H1 (cell line): ENCODE measurements around the gene FAM83C. TPM values are rescaled to one million over a fixed set of nuclear protein-coding genes. Genes with fewer than 3 reads are reported as not detected.
A peak's percentile ranks its signal among the peaks of the same experiment; 100 is the strongest.
"Not testable (repeated sequence)": the region's sequence is repeated elsewhere in the genome, so short reads cannot be mapped to it uniquely, and the experiment has no call there.

ENCODE experiments used
- CTCF ChIA-PET: fragments of 300-600 bp; sonication (Branson Sonifier 250); formaldehyde crosslinking; loops from one replicate; lab custom pipeline; 2021; ENCODE audit not compliant: partially characterized antibody; lab: Charles Lee
- POLR2A ChIA-PET: fragments of 300-600 bp; sonication (Branson Sonifier 250); formaldehyde crosslinking; loops from one replicate; lab custom pipeline; 2021; ENCODE audit warnings: inconsistent platforms; ENCODE audit not compliant: partially characterized antibody; lab: Charles Lee
- DNase-seq, 2 experiments: peaks; one replicate each; pipeline versions ENCODE4 v3.0.0 to v3.0.0-alpha.2; 2010 to 2022; ENCODE audit warnings: low spot score in 2 of 2, low read depth in 1 of 2, mixed read lengths in 1 of 2
- FAIRE-seq: peaks from 2 replicates; lab custom pipeline; 2011; peaks lifted over from hg19 to GRCh38; lab: Jason Lieb, UNC
- H2AFZ ChIP-seq: 2 replicates; pipeline ENCODE4 v1.8.1; 2012; ENCODE audit warnings: low read length, inconsistent platforms
- H2AK5ac ChIP-seq: 2 replicates; pipeline ENCODE4 v1.6.1; 2013; ENCODE audit warnings: low read depth, low read length
- H2BK120ac ChIP-seq: replicated peaks from 2 replicates; pipeline ENCODE3; 2013; ENCODE audit warnings: low read depth, low read length, inconsistent platforms
- H2BK12ac ChIP-seq: 2 replicates; pipeline ENCODE4 v1.6.1; 2013; ENCODE audit warnings: low read depth, low read length
- H2BK15ac ChIP-seq: 2 replicates; pipeline ENCODE4 v1.6.1; 2013; ENCODE audit warnings: low read length
- H2BK20ac ChIP-seq: 2 replicates; pipeline ENCODE4 v1.6.1; 2013; ENCODE audit warnings: low read length
- H2BK5ac ChIP-seq: 2 replicates; pipeline ENCODE4 v1.6.1; 2013; ENCODE audit warnings: low read depth, low read length
- H3K14ac ChIP-seq: 2 replicates; pipeline ENCODE4 v1.6.1; 2013; ENCODE audit warnings: inconsistent platforms; ENCODE audit not compliant: insufficient read length
- H3K18ac ChIP-seq: 2 replicates; pipeline ENCODE4 v1.6.1; 2013; ENCODE audit warnings: low read length; ENCODE audit errors: extremely low read depth
- H3K23ac ChIP-seq: 2 replicates; pipeline ENCODE4 v1.6.1; 2013; ENCODE audit warnings: inconsistent platforms; ENCODE audit not compliant: insufficient read length
- H3K23me2 ChIP-seq: 2 replicates; pipeline ENCODE4 v1.6.1; 2013; ENCODE audit warnings: low read depth, low read length
- H3K27ac ChIP-seq: 2 replicates; pipeline ENCODE4 v1.6.1; 2011; ENCODE audit warnings: low read depth, low read length, inconsistent platforms
- H3K27me3 ChIP-seq, 4 experiments: replicated peaks in 1 of 4; 1 replicate in 1 of 4; 2 replicates in 3 of 4; pipeline versions ENCODE4 v1.6.1 to v1.8.1; 2011 to 2013; ENCODE audit warnings: low read length in 3 of 4, mild to moderate bottlenecking in 3 of 4, inconsistent platforms in 2 of 4, mixed read lengths in 2 of 4, moderate library complexity in 1 of 4; ENCODE audit not compliant: control insufficient read depth in 3 of 4, insufficient read depth in 3 of 4; ENCODE audit errors: extremely low read depth in 1 of 4
- H3K36me3 ChIP-seq, 4 experiments: 2 replicates each; pipeline versions ENCODE4 v1.6.1 to v1.8.1; 2011 to 2013; ENCODE audit warnings: mild to moderate bottlenecking in 4 of 4, low read length in 3 of 4, moderate library complexity in 2 of 4, control low read depth in 1 of 4, inconsistent platforms in 1 of 4; ENCODE audit not compliant: insufficient read depth in 4 of 4, control insufficient read depth in 2 of 4
- H3K4ac ChIP-seq: replicated peaks from 2 replicates; pipeline ENCODE3; 2013; ENCODE audit warnings: low read length, low read depth, mixed read lengths, inconsistent platforms; ENCODE audit not compliant: insufficient read length
- H3K4me1 ChIP-seq, 4 experiments: replicated peaks in 1 of 4; 1 replicate in 1 of 4; 2 replicates in 3 of 4; pipeline versions ENCODE4 v1.6.1 to v1.8.1; 2011 to 2013; ENCODE audit warnings: low read length in 3 of 4, inconsistent platforms in 2 of 4, mixed read lengths in 1 of 4; ENCODE audit not compliant: insufficient read depth in 4 of 4, control insufficient read depth in 3 of 4
- H3K4me2 ChIP-seq, 2 experiments: 2 replicates each; pipeline versions ENCODE4 v1.6.1 to v1.8.1; 2011 to 2013; ENCODE audit warnings: low read depth in 2 of 2, low read length in 2 of 2, control low read depth in 1 of 2, inconsistent platforms in 1 of 2, mild to moderate bottlenecking in 1 of 2; ENCODE audit not compliant: insufficient read depth in 1 of 2
- H3K4me3 ChIP-seq, 4 experiments: fragments of 200-600, 300-600 bp in 1 of 4; sonication (generic), shearing (Covaris generic), sonication (Bioruptor Twin) in 1 of 4; 2 replicates each; pipeline versions ENCODE4 v1.5.1 to v1.8.1; 2011 to 2016; ENCODE audit warnings: low read length in 4 of 4, low read depth in 3 of 4, control low read depth in 2 of 4, inconsistent platforms in 2 of 4, mild to moderate bottlenecking in 2 of 4, mixed read lengths in 1 of 4, moderate library complexity in 1 of 4; ENCODE audit not compliant: insufficient read depth in 2 of 4; ENCODE audit errors: extremely low read depth in 1 of 4
- H3K56ac ChIP-seq: replicated peaks from 2 replicates; pipeline ENCODE3; 2013; ENCODE audit warnings: low read depth, mild to moderate bottlenecking, mixed read lengths, low read length, inconsistent platforms; ENCODE audit not compliant: insufficient read length
- H3K79me1 ChIP-seq: 2 replicates; pipeline ENCODE4 v1.6.1; 2013; ENCODE audit warnings: low read depth, low read length, control low read depth
- H3K79me2 ChIP-seq, 2 experiments: 2 replicates each; pipeline versions ENCODE4 v1.6.1 to v1.8.1; 2012 to 2013; ENCODE audit warnings: low read length in 2 of 2, mild to moderate bottlenecking in 2 of 2, inconsistent platforms in 1 of 2; ENCODE audit not compliant: insufficient read depth in 2 of 2, control insufficient read depth in 1 of 2
- H3K9ac ChIP-seq, 4 experiments: replicated peaks in 1 of 4; 1 replicate in 1 of 4; 2 replicates in 3 of 4; pipeline versions ENCODE4 v1.6.1 to v1.8.1; 2011 to 2013; ENCODE audit warnings: low read depth in 3 of 4, low read length in 3 of 4, control low read depth in 2 of 4, mild to moderate bottlenecking in 2 of 4, moderate library complexity in 2 of 4, inconsistent platforms in 1 of 4; ENCODE audit errors: extremely low read depth in 1 of 4
- H3K9me3 ChIP-seq, 2 experiments: 2 replicates each; pipeline versions ENCODE4 v1.6.1 to v1.8.1; 2012 to 2013; ENCODE audit warnings: mild to moderate bottlenecking in 2 of 2, moderate library complexity in 2 of 2, control low read depth in 1 of 2, inconsistent platforms in 1 of 2, low read depth in 1 of 2, low read length in 1 of 2, mixed read lengths in 1 of 2; ENCODE audit not compliant: insufficient read depth in 2 of 2
- H4K20me1 ChIP-seq, 2 experiments: replicated peaks in 1 of 2; 2 replicates each; pipeline versions ENCODE3 to v1.8.1; 2011 to 2013; ENCODE audit warnings: inconsistent platforms in 2 of 2, low read length in 2 of 2, mild to moderate bottlenecking in 1 of 2; ENCODE audit not compliant: insufficient read depth in 2 of 2, control insufficient read depth in 1 of 2
- H4K5ac ChIP-seq: 2 replicates; pipeline ENCODE4 v1.6.1; 2013; ENCODE audit warnings: low read length, low read depth, mixed read lengths, inconsistent platforms; ENCODE audit not compliant: insufficient read length
- H4K8ac ChIP-seq: 2 replicates; pipeline ENCODE4 v1.8.0; 2013; ENCODE audit warnings: mild to moderate bottlenecking, moderate library complexity, low read length, inconsistent platforms; ENCODE audit not compliant: insufficient read depth; ENCODE audit errors: extremely low read depth
- H4K91ac ChIP-seq: replicated peaks from 2 replicates; pipeline ENCODE3; 2013; ENCODE audit warnings: low read length, mixed read lengths, inconsistent platforms; ENCODE audit not compliant: insufficient read length
- POLR2A ChIP-seq, 2 experiments: IDR thresholded peaks; 1 replicate in 1 of 2; 2 replicates in 1 of 2; pipeline ENCODE4 v1.6.1; 2011; ENCODE audit warnings: low read depth in 2 of 2, low read length in 2 of 2, mild to moderate bottlenecking in 2 of 2; ENCODE audit errors: control extremely low read depth in 1 of 2
- TBP ChIP-seq: IDR thresholded peaks from 2 replicates; pipeline ENCODE4 v1.6.1; 2011; ENCODE audit warnings: low read depth, low read length, improper control_type of control experiment
- WGBS, 2 experiments: shearing (Covaris generic) in 1 of 2; methylation state at CpG; one replicate each; pipeline versions ENCODE4 v1.1.6 to v1.1.7; 2013 to 2015; ENCODE audit warnings: low lambda C conversion rate in 2 of 2, mixed read lengths in 2 of 2, inconsistent platforms in 1 of 2, low coverage in 1 of 2, missing lambda C conversion rate in 1 of 2; ENCODE audit not compliant: insufficient replicate concordance in 2 of 2, insufficient coverage in 1 of 2, insufficient read length in 1 of 2; ENCODE audit errors: extremely low coverage in 1 of 2, missing lambda C conversion rate in 1 of 2; 5-methylcytosine and 5-hydroxymethylcytosine counted together
- polyA plus RNA-seq, 7 experiments: library from polyadenylated mRNA; depleted of rRNA in 3 of 7; stranded (reverse) in 5 of 7; unstranded in 2 of 7; fragments of >200 nt in 5 of 7; fragments of 200-250 nt in 2 of 7; gene quantifications; 1 replicate in 5 of 7; 2 replicates in 1 of 7; 4 replicates in 1 of 7; pipeline versions ENCODE4 v1.2.1 to v1.2.3, GENCODE V29; 2011 to 2013; ENCODE audit warnings: missing spikeins in 2 of 7, mixed read lengths in 2 of 7
- total RNA-seq: library from RNA; stranded (reverse); fragmentation: NEBNext Ultra II Directional; extraction: Animal tissue kit (Norgen Biotek cat#: 25700); gene quantifications from 2 replicates; pipeline ENCODE4 v1.2.1, GENCODE V29; 2021

Gene FAM83C
- total and polyA plus RNA-seq, 2 of the 8 experiments (the other 6 are each of a cell fraction or from before 2014, with no cell fraction given), result not detected

DNA sequence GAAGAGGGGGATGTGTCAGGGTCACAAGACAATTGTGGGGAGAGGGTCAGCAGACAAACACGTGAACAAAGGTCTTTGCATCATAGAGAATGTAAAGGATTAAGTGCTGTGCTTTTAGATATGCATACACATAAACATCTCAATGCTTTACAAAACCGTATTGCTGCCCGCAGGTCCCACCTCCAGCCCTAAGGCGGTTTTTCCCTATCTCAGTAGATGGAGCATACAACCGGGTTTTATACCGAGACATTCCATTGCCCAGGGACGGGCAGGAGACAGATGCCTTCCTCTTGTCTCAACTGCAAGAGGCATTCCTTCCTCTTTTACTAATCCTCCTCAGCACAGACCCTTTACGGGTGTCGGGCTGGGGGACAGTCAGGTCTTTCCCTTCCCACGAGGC lies 29.9 kb downstream of the FAM83C start:
- ChIA-PET POLR2A (interaction anchor here (0.7 to 1.5 kb wide), 3 partner anchors 13 to 174 kb away, joined by 3 to 8 read pairs (median 3); no protein-coding TSS in a partner anchor), CTCF (interaction anchor here (0.6 kb wide), 2 partner anchors 12 to 46 kb away, joined by 3 to 5 read pairs; no protein-coding TSS in a partner anchor)
- H3K36me3 ChIP-seq, H3K4ac ChIP-seq, H3K27me3 ChIP-seq, H3K9me3 ChIP-seq, DNase-seq, H2BK15ac ChIP-seq, H2AFZ ChIP-seq, H3K79me2 ChIP-seq, H4K91ac ChIP-seq, H4K20me1 ChIP-seq, H3K23me2 ChIP-seq, H3K79me1 ChIP-seq, H3K56ac ChIP-seq, H2BK5ac ChIP-seq, H3K14ac ChIP-seq, H2BK20ac ChIP-seq, H2BK12ac ChIP-seq, H4K5ac ChIP-seq, H3K18ac ChIP-seq, H4K8ac ChIP-seq, FAIRE-seq, H3K4me3 ChIP-seq, H2BK120ac ChIP-seq, H2AK5ac ChIP-seq, H3K23ac ChIP-seq: not testable (repeated sequence)
- Histone ChIP-seq H3K27ac (peak overlapping the region; percentile 86; the same call in 1 of the 2 replicates), H3K9ac (0 out of 7 replicates have a peak overlapping the region, but pooled peaks of 1 of the 4 experiments have one; percentile 0), H3K4me1 (peaks cover 16 to 39% (median 30%) of the 10 kb centered on the region in 4 experiments), H3K4me2 (peak overlapping the region in 1 of 2 experiments; percentile 88; a peak in 1 of 4 replicates)
- 10% methylated on average over 7 of the region's 10 CpGs; no CpG with 5 or more reads in 1 of the 2 experiments for WGBS, 2 experiments
- TF ChIP-seq POLR2A (IDR thresholded peaks at IDR 0.05; ENCODE audit: control extremely low read depth in 1 of 2, low read depth in 2 of 2, low read length in 2 of 2) (peak; percentile 11 to 76; a peak in 2 of 3 replicates), TBP (0 out of 2 replicates have a peak, but pooled peaks have one; percentile 34)
